Measurements from ENCODE around the gene TM4SF5.

GRCh38 chr17:4734857-4735475, 36.7 kb upstream of the TM4SF5 start:
- TF ChIP-seq POLR2A (IDR thresholded peaks at IDR 0.05; ENCODE audit: low read length), result no peak
- TF ChIP-seq GATA1 (IDR thresholded peaks at IDR 0.05; ENCODE audit: low read depth, low read length), result no peak
